Astrocyte (in vitro differentiated cells and primary cell): Measurements from ENCODE around the gene EXOC4. TPM values are rescaled to one million over a fixed set of nuclear protein-coding genes. Genes with fewer than 3 reads are reported as not detected.

ENCODE experiments used
- DNase-seq: peaks from one replicate; pipeline ENCODE4 v3.0.0-alpha.2; 2010; ENCODE audit warnings: low read depth
- FAIRE-seq: peaks from 2 replicates; lab custom pipeline; 2011; peaks lifted over from hg19 to GRCh38; lab: Jason Lieb, UNC
- H2AFZ ChIP-seq: 2 replicates; pipeline ENCODE4 v1.6.0; 2012; ENCODE audit warnings: low read depth, low read length, inconsistent platforms
- H3K27ac ChIP-seq: 2 replicates; pipeline ENCODE4 v1.5.1; 2011; ENCODE audit warnings: low read depth, low read length, inconsistent platforms
- H3K27me3 ChIP-seq: 2 replicates; pipeline ENCODE4 v1.6.0; 2011; ENCODE audit warnings: low read length, inconsistent platforms; ENCODE audit not compliant: insufficient read depth
- H3K36me3 ChIP-seq: 2 replicates; pipeline ENCODE4 v1.5.1; 2011; ENCODE audit warnings: low read length, inconsistent platforms; ENCODE audit not compliant: insufficient read depth
- H3K4me1 ChIP-seq: 2 replicates; pipeline ENCODE4 v1.5.1; 2011; ENCODE audit warnings: low read length, inconsistent platforms; ENCODE audit not compliant: insufficient read depth
- H3K4me2 ChIP-seq: 2 replicates; pipeline ENCODE4 v1.6.0; 2012; ENCODE audit warnings: low read length, inconsistent platforms
- H3K4me3 ChIP-seq: 2 replicates; pipeline ENCODE4 v1.5.1; 2011; ENCODE audit warnings: low read depth, mild to moderate bottlenecking, low read length, inconsistent platforms; ENCODE audit not compliant: insufficient read depth
- H3K79me2 ChIP-seq: 2 replicates; pipeline ENCODE4 v1.6.0; 2012; ENCODE audit warnings: mild to moderate bottlenecking, low read length, inconsistent platforms; ENCODE audit not compliant: insufficient read depth
- H3K9ac ChIP-seq: 2 replicates; pipeline ENCODE4 v1.6.0; 2012; ENCODE audit warnings: mild to moderate bottlenecking, low read length, inconsistent platforms
- H3K9me3 ChIP-seq: 2 replicates; pipeline ENCODE4 v1.5.1; 2012; ENCODE audit warnings: low read depth, mild to moderate bottlenecking, low read length, inconsistent platforms; ENCODE audit not compliant: insufficient read depth
- H4K20me1 ChIP-seq: 2 replicates; pipeline ENCODE4 v1.6.0; 2012; ENCODE audit warnings: low read length, inconsistent platforms; ENCODE audit not compliant: insufficient read depth
- H3K27ac Mint-ChIP-seq: one replicate; pipeline ENCODE4 v1.8.0; 2021; ENCODE audit warnings: mild to moderate bottlenecking, mixed read lengths; ENCODE audit not compliant: unreplicated experiment
- H3K27me3 Mint-ChIP-seq: one replicate; pipeline ENCODE4 v1.8.0; 2021; ENCODE audit warnings: low read depth, mixed read lengths; ENCODE audit not compliant: unreplicated experiment
- H3K36me3 Mint-ChIP-seq: one replicate; pipeline ENCODE4 v1.8.0; 2021; ENCODE audit warnings: low read depth, mixed read lengths; ENCODE audit not compliant: unreplicated experiment
- H3K4me1 Mint-ChIP-seq: one replicate; pipeline ENCODE4 v1.8.0; 2021; ENCODE audit warnings: low read depth, mixed read lengths; ENCODE audit not compliant: unreplicated experiment
- H3K4me3 Mint-ChIP-seq: one replicate; pipeline ENCODE4 v1.8.0; 2021; ENCODE audit warnings: mild to moderate bottlenecking, moderate library complexity, mixed read lengths; ENCODE audit not compliant: unreplicated experiment
- H3K9me3 Mint-ChIP-seq: one replicate; pipeline ENCODE4 v1.8.0; 2021; ENCODE audit warnings: mild to moderate bottlenecking, mixed read lengths; ENCODE audit not compliant: unreplicated experiment
- CTCF ChIP-seq: IDR thresholded peaks from 2 replicates; pipeline ENCODE4 v1.5.1; 2011; ENCODE audit warnings: low read depth, mild to moderate bottlenecking, inconsistent platforms, low read length, moderate library complexity; ENCODE audit not compliant: insufficient read depth
- EZH2 ChIP-seq: IDR thresholded peaks from 2 replicates; pipeline ENCODE4 v1.6.1; 2012; ENCODE audit warnings: mild to moderate bottlenecking, low read length, inconsistent platforms; ENCODE audit not compliant: insufficient read depth
- total RNA-seq: library from RNA; stranded (reverse); gene quantifications from 2 replicates; pipeline ENCODE4 v1.2.1, GENCODE V29; 2021

EXOC4 gene
- total RNA-seq, 1 donor from 2014 or later: 57.5 TPM

GRCh38 chr7:133742709-133743538, 490.0 kb downstream of the EXOC4 start:
- H3K27me3 Mint-ChIP-seq: no peaks in the 10 kb centered on the region
- no peak overlapping the region for H3K27ac Mint-ChIP-seq
- H4K20me1 ChIP-seq: no peaks in the 10 kb centered on the region
- TF ChIP-seq CTCF: peak; percentile 57
- TF ChIP-seq EZH2: no peak
- H3K27me3 ChIP-seq: no peaks in the 10 kb centered on the region
- no peaks in the 10 kb centered on the region for H3K9me3 ChIP-seq
- no peak overlapping the region for H3K4me2 ChIP-seq
- FAIRE-seq: no peak
- no peak overlapping the region for H2AFZ ChIP-seq
- no peak overlapping the region for H3K27ac ChIP-seq
- peaks cover 6% of the 10 kb centered on the region for H3K4me1 Mint-ChIP-seq
- H3K4me3 ChIP-seq: no peak overlapping the region
- no peak for DNase-seq
- peaks cover 3% of the 10 kb centered on the region for H3K36me3 Mint-ChIP-seq
- no peaks in the 10 kb centered on the region for H3K36me3 ChIP-seq
- H3K79me2 ChIP-seq: no peaks in the 10 kb centered on the region
- no peak overlapping the region for H3K4me3 Mint-ChIP-seq
- no peaks in the 10 kb centered on the region for H3K4me1 ChIP-seq
- no peak overlapping the region for H3K9ac ChIP-seq
- no peaks in the 10 kb centered on the region for H3K9me3 Mint-ChIP-seq

GRCh38 chr7:133744451-133744850, 491.6 kb downstream of the EXOC4 start:
- Histone ChIP-seq H3K79me2 (no peaks in the 10 kb centered on the region), H4K20me1 (no peaks in the 10 kb centered on the region), H3K9me3 (no peaks in the 10 kb centered on the region), H3K36me3 (no peaks in the 10 kb centered on the region), H3K4me1 (no peaks in the 10 kb centered on the region), H3K4me2 (no peak overlapping the region), H2AFZ (no peak overlapping the region), H3K9ac (no peak overlapping the region), H3K4me3 (no peak overlapping the region), H3K27ac (no peak overlapping the region), H3K27me3 (no peaks in the 10 kb centered on the region)
- Mint-ChIP-seq H3K4me1 (peaks cover 6% of the 10 kb centered on the region), H3K9me3 (no peaks in the 10 kb centered on the region), H3K36me3 (no peaks in the 10 kb centered on the region), H3K4me3 (no peak overlapping the region), H3K27ac (no peak overlapping the region), H3K27me3 (no peaks in the 10 kb centered on the region)
- DNase-seq: no peak
- no peak for TF ChIP-seq CTCF
- TF ChIP-seq EZH2: no peak
- peak; percentile 52 for FAIRE-seq

GRCh38 chr7:133746305-133746704, 493.4 kb downstream of the EXOC4 start:
- H3K27ac Mint-ChIP-seq: no peak overlapping the region
- H3K4me3 Mint-ChIP-seq: no peak overlapping the region
- no peak overlapping the region for H3K9ac ChIP-seq
- FAIRE-seq (no peak), DNase-seq (no peak)
- no peaks in the 10 kb centered on the region for H3K9me3 Mint-ChIP-seq
- TF ChIP-seq CTCF (no peak), EZH2 (no peak)
- no peaks in the 10 kb centered on the region for H3K9me3 ChIP-seq
- no peak overlapping the region for H3K27ac ChIP-seq
- H3K4me3 ChIP-seq: no peak overlapping the region
- H3K27me3 ChIP-seq: no peaks in the 10 kb centered on the region
- H4K20me1 ChIP-seq: no peaks in the 10 kb centered on the region
- H3K36me3 Mint-ChIP-seq: no peaks in the 10 kb centered on the region
- H3K27me3 Mint-ChIP-seq: no peaks in the 10 kb centered on the region
- H3K79me2 ChIP-seq: no peaks in the 10 kb centered on the region
- no peaks in the 10 kb centered on the region for H3K4me1 ChIP-seq
- H3K4me1 Mint-ChIP-seq: peaks cover 6% of the 10 kb centered on the region
- H3K4me2 ChIP-seq: no peak overlapping the region
- no peaks in the 10 kb centered on the region for H3K36me3 ChIP-seq
- H2AFZ ChIP-seq: no peak overlapping the region
